ENCODE data around the gene KCNJ6.

- no peak for TF ChIP-seq CTCF (IDR thresholded peaks at IDR 0.05; ENCODE audit: low read depth, low read length)
- no peak for TF ChIP-seq MYC (IDR thresholded peaks at IDR 0.05; ENCODE audit: low read depth, low read length)
- TF ChIP-seq POLR2A (IDR thresholded peaks at IDR 0.05; ENCODE audit: extremely low read depth, insufficient read length): no peak
These were observed 347.3 kb downstream of the KCNJ6 start for GRCh38 chr21:37568916-37569315.
